DMS79 (cell line): Measurements from ENCODE around the gene ITGB5.
"Not testable (repeated sequence)": the region's sequence is repeated elsewhere in the genome, so short reads cannot be mapped to it uniquely, and the experiment has no call there.

Experiments used
- DNase-seq: peaks from one replicate; lab custom pipeline; 2025; lab: John Stamatoyannopoulos, UW

ITGB5 gene

GRCh38 chr3:124812291-124813265 is 74.6 kb downstream of the ITGB5 start:
- DNase-seq = no peak

- no peak for DNase-seq
These were observed 75.7 kb downstream of the ITGB5 start for GRCh38 chr3:124811436-124811835.

- DNase-seq = no peak
These were observed 76.2 kb downstream of the ITGB5 start for GRCh38 chr3:124810970-124811369.

DNA sequence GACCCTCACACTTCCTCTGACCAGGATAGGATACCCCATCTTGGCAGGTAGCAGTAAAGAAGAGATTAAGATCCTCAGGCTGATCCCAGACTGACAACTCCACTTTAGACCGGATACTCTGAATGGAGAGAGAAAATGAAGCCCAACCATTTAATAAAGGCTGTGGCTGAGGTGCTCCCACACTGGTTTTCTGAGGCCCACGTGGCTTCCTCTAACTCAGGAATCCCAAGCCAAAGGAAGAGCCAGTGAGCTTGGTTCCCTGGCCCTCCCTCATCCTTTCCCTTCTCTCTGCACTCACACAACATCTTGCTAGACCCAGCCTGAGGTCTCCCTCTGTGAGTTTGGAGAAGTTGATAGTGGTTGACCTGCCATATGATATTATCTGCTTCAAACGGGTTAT is 78.1 kb downstream of the ITGB5 start:
- DNase-seq = no peak

DNA sequence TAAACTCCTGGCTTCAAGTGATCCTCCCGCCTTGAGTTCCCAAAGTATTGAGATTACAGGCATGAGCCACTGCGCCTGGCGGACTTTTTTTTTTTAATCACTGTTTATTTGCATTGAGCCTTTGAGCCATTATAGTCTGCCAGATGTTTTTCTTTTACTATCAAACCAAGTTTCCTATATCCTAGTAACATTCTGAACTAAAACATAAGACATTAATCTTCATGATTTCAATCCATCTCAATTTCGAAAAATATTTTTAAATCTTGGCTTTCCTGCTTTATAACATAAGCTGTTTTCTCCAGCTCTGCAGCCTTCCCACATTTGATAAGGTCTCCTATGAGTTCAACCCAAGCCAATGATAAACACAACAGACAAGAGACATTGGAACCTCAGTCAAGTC is 81.5 kb downstream of the ITGB5 start:
- DNase-seq = no peak

DNA sequence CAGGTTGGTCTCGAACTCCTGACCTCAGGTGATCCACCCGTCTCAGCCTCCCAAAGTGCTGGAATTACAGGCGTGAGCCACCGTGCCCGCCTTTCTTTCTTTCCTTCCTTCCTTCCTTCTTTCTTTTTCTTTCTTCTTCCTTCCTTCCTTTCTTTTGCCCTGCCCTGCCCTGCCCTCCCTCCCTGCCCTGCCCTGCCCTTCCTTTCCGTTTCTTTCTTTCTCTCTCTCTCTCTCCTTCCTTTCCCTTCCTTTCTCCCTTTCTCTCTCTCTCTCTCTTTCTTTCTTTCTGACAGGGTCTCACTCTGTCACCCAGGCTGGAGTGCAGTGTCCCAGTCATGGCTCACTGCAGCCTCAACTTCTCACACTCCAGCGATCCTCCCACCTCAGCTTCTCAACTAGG is 82.3 kb downstream of the ITGB5 start:
- no peak for DNase-seq

DNA sequence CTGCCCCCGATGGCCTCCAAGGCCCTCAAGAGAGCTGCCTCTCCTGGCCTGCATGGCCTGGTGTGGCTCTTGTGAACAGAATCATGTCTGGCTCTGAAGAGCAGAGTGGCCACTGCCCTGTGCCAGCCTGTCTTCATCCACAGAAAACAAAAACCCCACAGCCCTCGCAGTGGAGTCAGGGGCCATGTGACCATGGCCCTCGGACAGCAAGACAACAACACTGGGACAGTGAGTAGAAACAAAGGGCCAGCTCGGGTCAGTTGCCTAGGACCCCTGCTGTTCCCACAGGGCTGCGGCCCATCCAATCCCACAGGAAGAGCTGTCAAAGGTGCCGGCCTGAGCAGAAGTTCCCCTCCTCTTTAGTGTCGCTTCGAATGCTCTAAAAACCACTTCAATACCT is 84.5 kb downstream of the ITGB5 start:
- DNase-seq = no peak

DNA sequence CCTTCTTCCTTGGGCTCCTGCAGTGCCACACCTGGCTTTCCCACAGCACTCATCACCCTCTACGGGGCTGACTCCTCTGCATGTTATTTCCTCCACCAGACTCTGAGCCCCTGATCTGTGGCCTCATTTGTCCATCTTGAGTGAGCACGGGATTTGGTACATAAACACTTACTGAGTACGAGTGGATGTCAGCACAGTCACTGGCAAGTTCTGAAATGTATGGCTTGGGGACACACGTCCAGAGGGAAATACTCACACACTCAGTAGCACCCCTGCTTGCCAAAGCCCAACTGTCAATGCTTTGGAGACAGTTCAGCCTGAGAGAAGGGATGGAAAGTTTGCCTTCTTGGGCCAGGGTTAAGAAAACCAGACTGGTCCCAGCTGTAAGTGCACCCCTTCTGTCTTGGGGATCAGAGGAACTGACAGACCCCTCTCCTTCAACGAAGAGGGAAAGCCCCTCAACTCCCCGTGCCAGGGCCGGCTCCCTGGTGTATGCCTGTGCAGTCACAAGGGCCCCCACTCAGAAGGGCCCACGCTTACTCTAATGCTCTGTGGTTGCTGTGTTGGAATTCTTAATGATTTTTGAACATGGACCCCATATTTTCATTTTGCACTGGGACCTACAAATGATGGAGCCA is 85.0 kb downstream of the ITGB5 start:
- DNase-seq = no peak

DNA sequence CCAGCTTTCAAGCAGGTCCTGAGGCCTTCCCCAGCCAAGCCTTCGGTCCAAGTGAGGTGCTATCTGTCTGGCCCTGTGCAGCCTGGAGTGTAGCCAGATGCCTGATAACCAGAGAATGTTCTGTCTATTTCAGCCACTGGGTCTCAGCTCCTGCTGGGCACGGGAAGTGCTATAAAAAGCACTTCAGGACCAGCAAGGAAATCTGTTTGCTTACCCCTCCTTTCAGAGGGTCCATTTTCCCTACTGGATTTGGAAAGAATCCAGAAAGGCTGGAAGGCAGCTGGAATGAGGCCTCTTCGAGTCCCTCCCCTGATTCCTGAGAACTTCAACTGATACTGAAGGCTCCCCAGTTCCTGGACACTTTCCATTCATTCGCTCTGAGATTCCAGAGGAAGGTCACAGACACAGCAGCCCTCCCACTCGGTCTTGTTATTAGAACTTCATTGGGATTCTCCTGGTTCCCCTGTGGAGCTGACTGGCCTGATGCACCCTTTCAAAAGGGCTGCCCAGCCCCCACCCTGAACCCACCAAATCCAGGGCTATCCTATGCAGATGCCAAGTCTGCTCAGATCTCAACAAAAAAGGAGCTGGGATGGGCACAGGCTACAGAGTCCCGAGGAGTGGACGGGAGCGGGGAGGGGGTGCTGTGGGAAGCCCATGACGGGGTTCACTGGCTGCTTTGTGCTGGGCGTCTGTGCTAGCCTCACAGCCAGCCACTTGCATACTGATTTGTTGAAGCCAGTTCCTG is 86.5 kb downstream of the ITGB5 start:
- peak; percentile 36 for DNase-seq

DNA sequence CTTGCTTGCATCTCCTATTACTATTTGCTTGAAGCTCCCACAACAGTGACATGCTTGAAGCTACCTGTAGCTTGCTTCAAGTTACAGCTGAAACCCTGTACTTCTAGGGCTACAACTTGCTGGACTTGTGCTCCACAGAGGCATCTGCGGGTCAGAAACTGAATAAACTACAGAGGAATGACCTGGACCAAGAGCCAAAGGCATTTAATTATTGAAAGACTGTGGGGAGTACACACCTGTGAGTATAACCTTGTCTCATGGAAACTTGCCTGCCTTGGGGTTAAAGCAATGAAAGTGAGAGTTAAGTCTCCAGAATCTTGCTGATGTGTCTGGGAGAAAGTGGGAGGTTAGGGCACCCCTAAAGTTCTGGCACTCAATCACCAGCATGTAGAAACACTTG is 87.1 kb downstream of the ITGB5 start:
- DNase-seq = no peak

GRCh38 chr3:124799676-124800075 is 87.5 kb downstream of the ITGB5 start:
- DNase-seq = no peak

GRCh38 chr3:124797426-124797945 is 89.7 kb downstream of the ITGB5 start:
- DNase-seq = no peak

DNA sequence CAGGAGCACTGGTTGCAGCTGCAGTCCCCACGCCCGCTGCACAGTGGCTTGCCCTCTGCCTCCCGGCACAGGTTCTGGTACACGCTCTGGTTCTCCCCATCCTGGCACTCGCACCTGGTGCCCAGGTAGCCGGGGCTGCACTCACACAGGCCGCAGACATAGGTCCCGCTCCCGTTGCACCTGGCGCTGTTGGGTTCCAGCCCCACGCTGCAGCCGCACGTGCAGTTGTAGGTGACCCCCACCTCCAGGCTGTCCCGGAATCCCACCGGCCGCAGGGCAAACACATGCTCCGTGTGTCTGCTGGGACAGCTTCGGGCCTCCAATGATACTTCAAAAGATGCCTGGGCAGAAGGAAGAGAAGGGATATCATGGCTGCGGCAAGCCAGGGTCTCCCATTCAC is 90.7 kb downstream of the ITGB5 start:
- no peak for DNase-seq

- DNase-seq = no peak
These were observed 94.0 kb downstream of the ITGB5 start for GRCh38 chr3:124793054-124793739.

- DNase-seq = no peak
These were observed 94.7 kb downstream of the ITGB5 start for GRCh38 chr3:124792341-124793040.

- peak; percentile 59 for DNase-seq
These were observed 95.5 kb downstream of the ITGB5 start for GRCh38 chr3:124791639-124792151.

- DNase-seq = no peak
These were observed 96.0 kb downstream of the ITGB5 start for GRCh38 chr3:124791142-124791541.

- DNase-seq = not testable (repeated sequence)
These were observed 98.1 kb downstream of the ITGB5 start for GRCh38 chr3:124789103-124789502.

DNA sequence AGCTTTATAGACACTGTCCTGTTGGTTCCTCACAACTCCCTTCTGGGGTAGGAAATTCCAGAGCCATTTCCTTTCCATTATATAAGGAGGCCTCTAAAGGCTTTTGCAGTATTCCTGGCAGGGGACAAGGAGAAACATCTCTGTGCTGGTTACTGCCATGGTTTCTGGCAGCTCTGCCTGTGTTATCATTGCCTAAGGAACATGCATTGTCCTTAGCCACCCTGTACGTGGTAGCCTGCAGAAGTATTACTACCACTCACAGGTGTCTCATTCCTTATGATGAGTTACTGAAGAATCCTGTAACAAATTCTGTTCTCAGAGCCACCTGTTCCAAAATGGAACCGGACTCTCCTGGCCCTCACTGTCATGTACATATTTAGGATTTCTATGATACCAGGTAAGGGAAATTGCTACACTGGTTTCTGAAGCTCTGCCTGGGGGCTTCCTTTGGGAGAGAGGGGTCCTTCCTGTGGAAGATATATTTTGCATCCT is 98.9 kb downstream of the ITGB5 start:
- no peak for DNase-seq

DNA sequence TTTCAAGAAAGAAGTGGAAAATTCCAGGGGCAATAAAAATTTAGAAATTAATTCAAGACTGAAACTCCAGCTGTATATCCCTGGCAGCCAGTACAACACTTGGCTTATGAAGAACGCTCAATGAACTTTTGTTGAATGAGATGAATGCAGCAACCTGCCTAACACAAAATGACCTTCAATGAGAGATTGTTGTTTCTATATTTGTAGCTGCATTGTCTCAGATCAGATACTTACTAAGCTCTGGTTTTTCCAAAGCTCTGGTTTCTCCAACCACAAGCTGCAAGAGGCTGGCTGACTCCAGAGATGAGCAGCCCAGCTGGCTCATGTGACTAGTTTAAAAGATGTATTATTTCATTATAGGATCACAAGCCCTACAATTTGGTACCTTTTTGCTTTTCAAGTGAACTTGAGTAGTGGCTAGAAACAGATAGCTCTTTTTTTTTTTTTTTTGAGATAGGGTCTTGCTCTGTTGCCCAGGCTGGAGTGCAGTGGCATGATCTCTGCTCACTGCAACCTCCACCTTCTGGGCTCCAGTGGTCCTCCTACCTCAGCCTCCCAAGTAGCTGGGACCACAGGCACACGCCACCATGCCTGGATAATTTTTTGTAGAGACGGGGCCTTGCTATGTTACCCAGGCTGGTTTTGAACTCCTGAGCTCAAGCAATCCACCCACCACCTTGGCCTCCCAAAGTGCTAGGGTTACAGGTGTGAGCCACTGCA is 99.5 kb downstream of the ITGB5 start:
- DNase-seq = no peak
